ENCODE data around the gene TET3.

Gene TET3

DNA sequence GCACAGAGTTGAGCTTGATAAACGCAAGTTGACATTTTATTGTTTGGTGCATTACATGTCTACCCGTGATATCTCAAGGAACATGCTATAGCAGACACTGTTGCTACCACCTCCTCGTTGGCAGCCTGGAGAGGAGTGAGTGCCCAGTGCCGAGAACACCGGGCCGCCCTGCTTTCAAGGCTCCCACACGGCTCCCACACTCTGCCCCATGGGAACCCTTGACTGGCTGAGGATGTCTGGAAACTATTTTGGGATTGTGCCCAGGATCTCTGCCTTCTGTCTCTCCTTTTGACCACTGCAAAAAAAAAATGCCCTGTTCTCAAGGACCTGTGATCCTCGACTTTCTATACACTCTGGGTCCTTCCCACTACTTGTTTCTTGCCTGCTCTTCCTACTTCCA, 21.1 kb downstream of the TET3 start:
- no peak for DNase-seq (ENCODE audit: low read depth)

DNA sequence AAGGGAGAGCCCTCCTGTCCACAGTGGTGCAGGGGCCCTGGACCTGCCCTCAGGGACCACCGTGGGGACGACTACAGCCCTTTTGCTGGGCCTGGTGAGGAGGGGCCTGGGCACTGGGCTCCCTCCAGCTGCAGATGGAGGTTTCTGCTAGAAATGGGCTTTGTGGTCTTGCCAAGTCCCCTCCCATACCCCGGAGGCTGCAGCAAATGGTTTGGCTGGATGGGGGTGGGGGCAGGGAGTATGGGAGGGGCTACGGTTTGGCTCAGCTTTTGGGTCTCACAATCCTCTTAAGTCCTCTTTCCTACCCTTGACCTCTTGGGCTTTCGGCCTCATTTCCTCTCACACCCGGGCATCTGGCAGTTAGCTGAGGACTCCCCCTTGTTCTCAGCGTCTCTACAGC, 21.7 kb downstream of the TET3 start:
- no peak for DNase-seq (ENCODE audit: low read depth)

DNA sequence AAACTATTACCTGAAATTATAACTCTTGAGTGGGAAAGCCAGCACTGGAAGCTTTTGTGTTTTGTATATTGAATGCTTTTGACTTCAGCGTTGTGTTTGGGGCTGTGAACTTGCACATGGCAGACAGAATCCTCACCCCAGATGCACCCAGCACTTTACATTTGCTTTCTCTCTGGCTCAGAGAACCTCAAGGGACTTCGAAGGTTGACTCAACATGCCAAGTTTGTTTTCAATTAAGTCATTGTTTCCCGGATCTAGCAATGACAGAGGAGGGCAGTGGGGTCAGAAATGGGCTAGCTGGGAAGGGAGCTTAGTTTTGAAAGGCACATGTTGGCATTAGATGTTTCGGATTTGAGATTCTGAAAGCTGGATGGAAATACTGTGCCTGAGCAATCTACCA, 22.4 kb downstream of the TET3 start:
- no peak for DNase-seq (ENCODE audit: low read depth)

DNA sequence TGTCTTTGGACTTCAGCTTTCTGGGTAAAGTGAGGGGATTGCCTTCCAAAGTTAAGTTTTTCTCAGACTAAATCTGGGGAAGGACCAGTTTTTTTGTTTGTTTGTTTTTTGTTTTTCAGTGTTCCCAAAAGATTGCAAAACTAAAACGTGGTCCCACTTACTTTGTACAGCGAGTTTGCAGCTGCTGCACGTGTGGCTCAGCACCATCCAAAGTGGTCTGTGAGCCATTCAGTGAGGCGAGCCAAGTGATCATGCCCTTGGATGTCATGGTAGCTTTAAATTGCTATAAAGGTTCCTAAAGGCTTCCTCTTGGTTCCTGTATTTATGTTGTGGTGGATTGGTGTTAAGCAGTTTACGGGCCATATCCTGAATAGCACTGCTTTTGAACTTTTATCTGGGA, 23.0 kb downstream of the TET3 start:
- no peak for DNase-seq (ENCODE audit: low read depth)

DNA sequence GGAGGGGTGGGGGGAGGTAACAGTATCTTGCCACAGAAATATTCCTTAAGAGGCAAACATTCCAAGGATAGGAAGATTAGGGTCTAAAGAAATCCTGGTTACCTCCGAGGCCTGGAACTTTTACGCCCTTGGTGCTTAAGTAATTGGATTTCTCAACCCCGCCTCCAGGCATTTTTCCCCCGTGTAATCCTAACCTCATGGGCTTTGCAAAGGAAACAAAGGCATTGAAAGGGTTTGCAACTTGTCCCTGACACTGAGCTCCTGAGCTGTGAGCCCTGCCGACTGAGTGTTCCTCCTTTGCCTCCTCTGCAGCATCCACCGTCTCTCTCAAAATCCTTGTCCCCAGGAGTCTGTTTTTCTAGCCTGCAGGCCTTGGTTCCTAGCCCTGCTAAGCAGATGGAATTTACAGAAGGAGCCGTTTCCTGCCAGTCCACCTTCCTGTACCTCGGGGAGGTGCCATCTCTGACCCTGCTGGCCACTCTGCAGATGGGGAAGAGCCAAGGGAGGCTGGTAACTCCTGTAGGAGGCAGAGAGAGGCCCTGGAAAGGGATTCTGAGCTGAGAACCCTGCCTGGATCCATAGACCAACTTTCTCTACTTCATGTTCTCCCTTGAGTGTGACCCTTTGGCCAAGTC, 24.2 kb downstream of the TET3 start:
- no peak for DNase-seq (ENCODE audit: low read depth)

DNA sequence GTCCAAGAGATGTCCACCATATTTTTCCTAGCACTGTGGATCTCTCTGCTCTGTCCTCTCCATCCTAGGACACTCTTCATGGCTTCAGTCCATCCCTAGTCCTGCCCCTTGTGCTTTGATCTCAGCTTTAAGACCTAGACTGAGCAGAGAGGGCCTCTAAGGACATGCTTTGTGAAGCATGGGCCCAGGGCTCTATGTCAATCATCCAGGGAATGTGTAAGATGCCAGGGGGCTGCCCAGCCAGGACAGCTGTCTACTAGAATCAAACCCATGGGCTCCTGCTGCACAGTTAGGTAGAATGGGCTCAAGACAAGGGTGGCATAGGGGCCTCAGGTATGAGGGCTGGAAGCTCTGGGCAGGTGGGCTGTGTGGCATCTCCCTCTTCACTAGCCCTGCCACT, 24.9 kb downstream of the TET3 start:
- DNase-seq (ENCODE audit: low read depth), result no peak

DNA sequence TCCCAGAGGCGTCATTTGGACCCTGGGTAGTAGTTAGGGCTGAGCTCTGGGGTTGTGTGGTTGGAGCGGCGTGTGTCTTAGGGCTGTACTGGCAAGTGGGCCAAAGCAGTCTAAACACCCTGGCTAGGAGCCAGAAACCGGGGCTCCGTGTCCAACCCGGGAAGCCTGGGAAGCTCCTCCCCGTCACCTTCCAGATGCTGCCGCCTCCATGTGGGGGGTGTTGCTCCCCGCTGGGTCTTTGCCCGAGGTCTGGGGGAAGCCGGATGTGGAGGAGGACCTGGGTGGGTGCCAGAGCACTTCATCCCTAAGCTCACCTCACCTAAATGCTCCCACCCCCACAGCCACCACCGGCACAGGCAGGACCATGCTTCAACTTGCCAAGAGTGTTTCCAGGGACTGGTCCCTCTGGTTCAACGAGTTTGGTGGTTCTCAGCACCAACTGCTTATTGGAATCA, 25.4 kb downstream of the TET3 start:
- no peak for DNase-seq (ENCODE audit: low read depth)

DNA sequence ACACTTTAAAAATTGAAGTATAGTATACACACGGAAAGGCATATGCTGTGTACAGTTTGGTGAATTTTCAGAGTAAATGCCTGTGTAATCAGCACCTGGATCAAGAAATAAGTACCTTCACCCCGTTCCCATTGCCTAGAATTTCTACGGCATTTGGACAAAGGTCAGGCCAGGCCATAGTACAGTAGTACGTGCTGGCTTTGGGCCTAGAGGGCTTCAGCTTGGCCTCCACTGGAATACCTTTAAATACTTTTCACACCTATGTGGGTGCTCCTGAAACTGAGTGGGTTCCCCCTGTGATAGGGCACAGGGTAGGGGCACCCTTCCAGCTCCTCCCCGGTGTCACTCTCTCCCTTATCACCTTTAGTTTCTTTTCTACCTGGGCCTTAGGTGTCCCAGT, 26.5 kb downstream of the TET3 start:
- DNase-seq (ENCODE audit: low read depth), result no peak

DNA sequence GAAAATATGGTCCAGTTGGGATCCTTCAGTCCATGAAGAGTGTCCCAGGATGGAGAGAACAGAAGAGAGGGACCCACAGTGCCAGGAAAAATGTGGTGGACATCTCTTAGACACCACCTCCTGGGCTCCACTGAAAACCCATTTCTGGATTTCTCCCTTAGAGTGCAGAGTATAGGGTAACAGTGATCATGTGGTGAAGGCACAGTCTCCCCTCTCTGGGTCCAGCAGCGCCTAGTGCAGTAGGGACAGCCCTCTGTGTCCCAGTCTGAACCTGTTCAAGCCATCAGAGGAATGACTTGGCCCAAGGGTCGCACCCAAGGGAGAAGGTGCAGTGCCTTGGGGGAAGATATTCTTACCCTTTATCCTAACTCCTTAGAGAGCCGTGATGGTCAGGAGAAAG, 30.1 kb downstream of the TET3 start:
- DNase-seq (ENCODE audit: low read depth), result no peak

DNA sequence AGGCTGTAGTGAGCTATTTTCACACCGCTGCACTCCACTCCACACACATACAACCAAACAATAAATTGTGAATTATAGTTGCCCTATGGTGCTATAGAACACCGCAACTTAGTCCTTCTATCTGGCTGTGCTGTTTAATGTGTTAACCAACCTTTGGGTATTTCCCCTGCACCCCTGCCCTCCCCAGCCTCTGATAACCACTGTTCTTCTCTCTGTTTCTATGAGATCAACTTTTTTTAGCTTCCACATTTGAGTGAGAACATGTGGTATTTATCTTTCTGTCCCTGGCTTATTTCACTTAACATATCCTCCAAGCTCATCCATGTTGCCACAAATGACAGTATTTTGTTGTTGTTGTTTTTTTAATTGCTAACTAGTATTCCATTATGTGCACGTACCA, 32.5 kb downstream of the TET3 start:
- no peak for DNase-seq (ENCODE audit: low read depth)

DNA sequence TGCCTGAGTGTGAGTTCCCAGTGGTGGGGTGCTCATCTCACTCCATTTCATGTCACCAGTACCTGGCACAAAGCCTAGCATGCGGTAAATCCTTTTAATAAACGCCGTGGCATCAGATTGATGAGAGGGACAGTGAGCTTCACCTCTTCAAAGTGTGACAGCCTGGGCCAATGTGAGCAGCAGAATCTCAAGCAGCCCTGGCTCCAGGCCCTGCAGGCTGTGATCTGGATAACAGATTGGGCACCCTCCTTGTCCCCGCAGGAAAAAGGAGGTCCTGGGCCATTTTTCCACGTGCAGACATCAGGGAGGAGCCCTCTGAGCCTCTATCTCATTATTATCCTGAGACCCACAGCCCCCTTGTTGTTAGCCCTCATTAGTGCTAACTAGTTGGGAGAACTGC, 34.8 kb downstream of the TET3 start:
- DNase-seq (ENCODE audit: low read depth), result no peak

DNA sequence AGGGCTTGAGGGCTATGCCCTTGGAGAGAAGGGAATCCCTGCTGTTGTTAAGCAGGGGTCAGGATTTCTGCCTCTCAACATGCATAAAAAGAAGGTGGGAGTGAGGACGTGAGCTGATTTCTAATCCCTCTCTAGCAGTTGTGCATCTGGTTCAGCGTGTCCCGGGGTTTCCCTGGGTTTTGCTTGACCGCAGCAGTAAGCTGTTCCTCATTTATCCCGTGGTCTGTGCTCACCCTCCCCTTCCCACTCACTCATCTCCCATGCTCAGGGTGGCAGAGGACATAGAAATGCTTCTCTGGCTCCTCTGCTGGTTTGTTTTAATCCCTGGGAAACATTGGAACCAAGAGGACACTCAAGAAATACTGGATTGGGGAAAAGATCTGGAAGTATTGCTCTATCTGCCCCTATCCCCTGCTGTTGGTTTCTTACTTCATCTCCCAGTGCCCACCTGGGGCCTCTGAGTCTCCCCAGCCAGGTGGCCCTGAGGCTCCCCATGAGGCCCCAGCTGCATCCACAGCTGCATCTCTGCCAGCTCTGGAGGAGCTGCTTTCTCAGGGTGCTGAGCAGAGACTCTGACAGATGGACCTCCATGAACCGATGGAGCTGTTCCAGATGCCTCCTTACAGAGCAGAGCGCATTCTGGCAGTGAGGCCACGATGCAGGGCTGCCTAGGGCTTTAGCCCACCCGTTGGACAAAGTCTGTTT, 36.1 kb downstream of the TET3 start:
- no peak for DNase-seq (ENCODE audit: low read depth)

DNA sequence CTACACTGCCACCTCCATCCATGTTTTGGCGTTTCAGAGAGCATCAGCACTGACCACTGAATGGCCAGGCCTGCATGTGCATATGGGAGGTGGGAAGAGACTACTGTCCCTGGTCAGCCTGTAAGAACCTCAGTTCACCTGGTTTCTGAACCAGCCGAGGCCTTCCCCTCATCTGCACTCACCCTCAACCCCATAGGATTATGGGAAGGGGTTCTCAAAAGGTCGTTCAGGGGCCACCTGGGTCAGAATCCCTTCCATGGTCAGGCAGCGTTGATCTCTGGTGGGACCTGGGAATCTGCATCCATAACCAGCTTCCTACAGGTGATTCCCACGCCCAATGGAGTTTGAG, 36.7 kb downstream of the TET3 start:
- no peak for DNase-seq (ENCODE audit: low read depth)

DNA sequence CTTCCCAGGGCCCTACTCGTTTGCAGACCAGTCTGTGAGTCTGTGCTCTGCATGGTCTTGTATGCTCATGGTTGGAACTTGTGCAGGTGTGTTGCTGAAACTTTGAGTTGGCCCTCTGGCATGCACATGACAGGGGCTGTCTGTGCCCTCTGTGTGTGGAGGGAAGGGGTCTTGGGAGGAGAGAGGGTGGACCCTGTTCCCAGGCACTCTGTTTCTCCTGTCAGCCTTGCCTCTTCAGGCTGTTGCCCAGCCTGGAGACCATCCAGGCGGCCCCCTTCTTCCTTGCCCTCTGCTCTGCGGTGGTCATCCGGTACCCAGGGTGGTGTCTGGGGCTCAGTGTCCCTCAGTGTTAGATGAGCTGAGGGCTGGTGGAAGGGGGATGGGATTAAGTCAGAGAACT, 39.5 kb downstream of the TET3 start:
- no peak for DNase-seq (ENCODE audit: low read depth)

DNA sequence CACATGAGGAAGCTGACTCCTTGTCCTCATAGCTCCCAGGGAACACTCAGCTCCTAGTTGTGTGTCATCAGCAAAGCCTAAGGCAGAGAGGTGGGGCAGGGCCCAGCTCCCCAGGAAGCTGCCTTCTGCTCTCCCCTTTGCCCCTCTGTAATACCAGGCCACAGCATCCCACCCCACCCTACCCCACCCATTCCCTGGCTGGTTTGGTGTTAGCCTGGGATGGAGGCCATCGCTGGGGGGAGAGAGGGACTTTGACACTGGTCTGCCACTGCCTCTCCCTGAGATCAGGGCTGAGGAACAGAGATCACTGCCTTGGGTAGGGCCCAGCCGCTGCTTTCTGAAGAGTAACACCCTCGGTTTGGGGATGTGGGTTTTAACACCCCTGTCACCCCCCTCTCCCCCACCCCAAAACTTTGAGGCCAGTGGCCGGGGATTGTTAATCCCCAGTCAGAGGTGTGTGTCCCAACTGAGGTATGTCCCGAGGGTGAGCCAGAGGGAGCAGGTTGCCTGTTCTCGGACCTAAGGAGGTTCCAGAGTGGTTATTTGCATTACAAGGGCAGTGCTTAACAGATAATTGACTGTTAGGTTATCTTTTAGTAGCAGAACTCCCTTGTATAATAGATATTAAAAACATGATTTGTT, 41.4 kb downstream of the TET3 start:
- DNase-seq (ENCODE audit: low read depth), result no peak

DNA sequence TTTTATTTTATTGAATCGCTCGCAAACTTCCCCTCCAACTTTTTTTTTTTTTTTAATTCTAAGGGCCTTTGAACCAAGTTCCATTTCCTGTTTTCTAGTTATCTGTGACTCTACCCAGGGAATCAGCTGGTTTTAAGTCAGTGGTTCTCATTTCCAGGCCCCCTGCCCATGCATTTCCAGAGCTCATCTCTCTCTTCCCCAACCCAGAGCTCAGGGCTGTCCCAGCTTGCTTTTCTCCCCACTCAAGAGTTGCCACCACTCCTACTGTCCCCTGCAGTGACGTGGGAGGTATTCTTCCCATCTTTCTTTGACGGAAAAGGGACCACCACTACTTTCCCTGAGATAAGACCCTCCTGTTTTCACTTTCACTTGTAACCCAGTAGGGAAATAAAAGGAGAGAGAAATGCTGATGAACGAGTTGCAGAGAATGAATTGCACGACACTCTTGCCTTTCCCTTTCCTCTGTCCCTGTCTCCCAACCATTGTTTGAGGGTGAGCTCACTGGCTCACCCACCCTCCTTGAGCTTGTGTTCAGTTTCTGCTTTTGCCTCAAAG, 42.1 kb downstream of the TET3 start:
- no peak for DNase-seq (ENCODE audit: low read depth)

DNA sequence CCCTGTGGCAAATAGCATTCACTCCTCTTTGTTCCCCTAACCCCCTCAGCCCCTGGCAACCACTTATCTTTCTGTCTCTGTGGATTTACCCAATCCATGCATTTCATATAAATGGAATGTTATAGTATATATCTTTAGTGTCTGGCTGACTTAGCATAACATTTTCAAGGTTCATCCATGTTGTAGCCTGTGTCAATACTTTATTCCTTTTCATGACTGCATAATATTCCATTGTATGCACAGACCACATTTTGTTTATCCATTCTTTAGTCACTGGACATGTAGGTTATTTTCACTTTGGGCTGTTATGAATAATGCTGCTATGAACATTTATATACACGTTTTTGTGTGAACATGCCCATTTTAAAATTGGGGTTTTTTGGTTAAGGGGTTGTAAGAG, 42.8 kb downstream of the TET3 start:
- DNase-seq (ENCODE audit: low read depth), result no peak

DNA sequence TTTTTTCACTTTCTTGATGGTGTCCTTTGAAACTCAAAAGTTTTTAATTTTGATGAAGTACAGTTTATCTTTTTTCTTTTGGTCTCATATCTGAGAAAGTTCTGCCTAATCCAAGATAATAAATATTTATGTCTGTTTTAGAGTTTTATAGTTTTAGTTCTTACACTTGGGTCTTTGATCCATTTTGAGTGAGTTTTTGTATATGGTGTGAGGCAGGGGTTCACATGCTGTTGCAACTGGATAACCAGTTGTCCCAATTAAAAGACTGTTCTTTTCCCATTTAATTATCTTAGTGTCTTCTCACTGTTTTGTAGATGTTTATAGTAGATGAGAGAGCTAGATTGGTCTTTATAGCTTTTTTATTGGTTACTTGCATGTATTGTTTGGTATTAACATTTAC, 43.6 kb downstream of the TET3 start:
- no peak for DNase-seq (ENCODE audit: low read depth)

DNA sequence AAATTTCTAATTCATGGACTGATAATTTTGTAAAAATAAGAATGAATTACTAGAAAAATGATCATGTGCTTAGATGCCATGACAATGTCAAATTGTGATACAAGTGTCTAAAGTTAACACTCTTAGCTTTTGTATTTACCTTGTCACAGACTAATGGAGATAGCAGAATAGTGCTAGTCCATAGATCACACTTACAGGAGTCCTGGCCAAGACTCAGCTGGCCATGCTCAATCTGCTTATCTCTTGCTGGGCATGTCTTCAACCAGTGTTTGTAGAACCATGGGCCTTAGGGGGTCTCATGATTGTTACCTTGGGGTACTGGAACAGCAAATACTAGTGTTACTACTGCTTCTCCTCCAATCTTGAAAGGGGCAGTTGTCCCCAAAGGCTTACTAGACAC, 44.0 kb downstream of the TET3 start:
- no peak for DNase-seq (ENCODE audit: low read depth)

DNA sequence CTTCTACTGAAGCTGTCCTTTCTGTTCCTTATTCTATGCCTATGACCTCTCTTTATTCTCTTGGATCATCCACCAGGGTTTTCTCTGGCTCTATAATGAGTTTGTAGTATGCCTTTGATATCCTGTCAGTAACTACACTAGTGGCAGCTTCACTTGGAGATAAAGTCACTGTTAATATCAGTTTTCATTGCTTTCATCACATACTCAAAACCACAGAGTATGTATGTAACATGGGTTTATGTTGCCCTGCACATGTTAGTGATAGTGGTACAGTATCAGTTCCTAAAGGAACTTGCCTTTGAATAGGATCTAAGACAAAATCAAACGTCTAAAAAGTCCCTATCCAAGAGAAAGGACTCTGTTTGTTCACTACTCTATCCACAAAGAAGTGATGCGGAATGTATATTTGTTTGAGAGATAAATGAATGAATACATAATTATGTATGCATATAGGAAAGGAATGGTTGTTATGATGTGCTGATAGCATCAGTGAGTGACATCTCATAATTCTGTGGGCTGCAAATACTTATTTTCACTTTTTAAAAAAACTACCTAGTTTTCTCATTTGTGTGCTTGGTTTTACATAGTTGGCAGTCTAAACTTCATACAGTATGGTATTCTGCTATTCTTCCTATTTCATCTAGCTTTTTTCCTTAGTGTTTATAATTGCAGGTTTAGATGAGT, 45.1 kb downstream of the TET3 start:
- DNase-seq (ENCODE audit: low read depth), result no peak

DNA sequence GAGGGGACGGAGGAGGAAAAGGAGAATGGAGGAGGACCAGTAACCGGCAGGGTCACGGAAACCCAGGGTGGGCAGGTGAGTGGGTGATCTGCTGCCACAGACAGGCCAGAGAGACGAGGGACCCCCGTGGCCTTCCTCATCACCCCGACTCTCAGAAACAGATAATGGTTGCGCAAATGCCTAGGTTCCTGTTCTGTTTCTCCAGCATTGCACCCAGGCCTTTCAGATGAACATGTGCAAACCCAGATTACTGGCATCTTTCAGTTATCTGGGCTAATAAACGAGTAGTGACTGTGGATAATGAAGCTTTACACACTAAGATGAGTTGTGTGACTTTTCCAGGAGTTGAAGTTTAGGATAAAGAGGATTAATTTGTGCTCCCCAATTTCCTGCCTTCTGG, 46.5 kb downstream of the TET3 start:
- no peak for DNase-seq (ENCODE audit: low read depth)

DNA sequence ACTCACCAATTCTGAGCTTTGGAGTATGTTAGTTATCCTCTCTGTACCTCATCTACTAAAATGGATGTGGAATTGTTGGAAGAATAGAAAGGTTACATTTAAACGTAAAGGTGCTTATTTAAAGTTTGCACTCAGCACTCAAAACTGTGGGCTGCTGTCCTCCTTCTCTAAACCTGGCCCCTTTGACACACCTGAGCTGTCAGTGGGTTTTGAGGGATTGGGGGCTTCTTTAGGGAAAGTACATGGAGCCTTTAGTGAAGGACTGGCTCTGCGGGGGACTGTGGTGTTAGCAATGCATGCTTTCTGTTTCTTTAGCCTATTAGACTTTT, 47.2 kb downstream of the TET3 start:
- no peak for DNase-seq (ENCODE audit: low read depth)

DNA sequence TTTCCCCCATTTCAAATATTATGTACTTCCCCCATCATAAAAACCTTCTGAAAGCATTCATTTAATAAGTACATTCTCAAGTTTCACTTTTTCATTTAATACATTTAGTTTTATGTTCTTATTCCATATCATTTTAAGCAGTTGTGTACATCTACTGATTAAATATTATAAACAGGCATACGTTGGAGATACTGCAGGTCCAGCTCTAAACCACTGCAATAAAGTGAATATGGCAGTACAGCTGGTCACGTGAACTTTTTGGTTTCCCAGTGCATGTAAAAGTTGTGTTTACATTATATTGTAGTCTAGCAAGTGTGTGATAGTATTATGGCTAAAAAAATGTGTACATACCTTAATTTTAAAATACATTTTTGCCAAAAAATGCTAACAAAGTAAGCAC, 48.7 kb downstream of the TET3 start:
- DNase-seq (ENCODE audit: low read depth), result no peak

Measured in activated T-cell treated with anti-CD3 and anti-CD28 coated beads for 48 hours (primary cell).